ENCODE data around the gene MTMR3. TPM values are rescaled to one million over a fixed set of nuclear protein-coding genes. Genes with fewer than 3 reads are reported as not detected.

MTMR3 gene
- total and polyA plus RNA-seq, 2 of the 8 experiments (the other 6 are each of a cell fraction or from before 2014, with no cell fraction given), result 16.9 to 18.5 TPM

DNA sequence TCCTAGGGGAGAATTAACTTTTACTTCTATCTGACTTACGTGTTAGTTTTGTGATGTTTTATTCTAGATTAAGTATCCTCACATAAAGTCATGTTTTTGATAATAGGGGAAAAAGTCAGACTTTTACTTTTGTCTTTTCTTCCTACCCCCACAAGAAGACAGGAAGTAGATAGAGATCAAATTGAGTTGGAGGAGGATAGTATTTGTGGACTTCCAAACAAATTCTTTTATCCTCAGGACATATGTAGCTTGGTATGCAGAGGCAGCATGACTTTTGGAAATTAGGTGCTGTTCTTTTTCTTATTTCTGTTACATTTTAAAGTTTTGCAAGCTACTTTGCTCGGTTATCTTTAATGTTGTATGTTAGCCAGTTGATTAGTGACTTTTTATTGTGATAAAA is 61.4 kb downstream of the MTMR3 start (continued):
- TF ChIP-seq CHD7 (IDR thresholded peaks at IDR 0.05; ENCODE audit: insufficient replicate concordance, low read length) (no peak), SIRT6 (IDR thresholded peaks at IDR 0.05; ENCODE audit: low read length) (no peak), KDM5A (IDR thresholded peaks at IDR 0.05; ENCODE audit: low read length) (no peak), RAD21 (IDR thresholded peaks at IDR 0.05 in 1 of 2, conservative IDR thresholded peaks at IDR 0.05 in 1 of 2; ENCODE audit: low read depth in 2 of 2, low read length in 2 of 2) (no peak), HDAC6 (IDR thresholded peaks at IDR 0.05; ENCODE audit: low read depth, low read length) (no peak), JUND (IDR thresholded peaks at IDR 0.05; ENCODE audit: low read length) (no peak), SUZ12 (IDR thresholded peaks at IDR 0.05; ENCODE audit: low read length) (no peak)
- TF ChIP-seq, protein P1, sequence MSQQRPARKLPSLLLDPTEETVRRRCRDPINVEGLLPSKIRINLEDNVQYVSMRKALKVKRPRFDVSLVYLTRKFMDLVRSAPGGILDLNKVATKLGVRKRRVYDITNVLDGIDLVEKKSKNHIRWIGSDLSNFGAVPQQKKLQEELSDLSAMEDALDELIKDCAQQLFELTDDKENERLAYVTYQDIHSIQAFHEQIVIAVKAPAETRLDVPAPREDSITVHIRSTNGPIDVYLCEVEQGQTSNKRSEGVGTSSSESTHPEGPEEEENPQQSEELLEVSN (IDR thresholded peaks at IDR 0.05), result no peak
